Calu3 (cell line): ENCODE results near the gene COL4A2. TPM values are rescaled to one million over a fixed set of nuclear protein-coding genes. Genes with fewer than 3 reads are reported as not detected.

Experiments used
- Bru-seq: library from RNA; stranded (reverse); fragments of 400-500 nt; gene quantifications from one replicate; lab custom pipeline; 2021; lab: Mats Ljungman, UMichigan
- BruChase-seq, 2 experiments: library from RNA; stranded (reverse); fragments of 400-500 nt; gene quantifications; one replicate each; lab custom pipeline; 2021; lab: Mats Ljungman, UMichigan
- BruUV-seq: library from RNA; stranded (reverse); fragments of 400-500 nt; replicated peaks from 2 replicates; lab custom pipeline; 2021; lab: Mats Ljungman, UMichigan
- CTCF ChIA-PET: fragments of 300-600 bp; sonication (Branson Sonifier 250); formaldehyde crosslinking; loops from one replicate; lab custom pipeline; 2022; ENCODE audit warnings: antibody characterized with exemption; lab: Charles Lee
- DNase-seq: peaks from one replicate; pipeline ENCODE4 v3.0.0; 2022
- H3K27ac Mint-ChIP-seq: one replicate; pipeline ENCODE4 v1.8.0; 2022; ENCODE audit warnings: mixed read lengths; ENCODE audit not compliant: unreplicated experiment
- H3K27me3 Mint-ChIP-seq: one replicate; pipeline ENCODE4 v1.8.0; 2022; ENCODE audit warnings: mixed read lengths; ENCODE audit not compliant: unreplicated experiment
- H3K36me3 Mint-ChIP-seq: one replicate; pipeline ENCODE4 v1.8.0; 2022; ENCODE audit warnings: mild to moderate bottlenecking, moderate library complexity, mixed read lengths; ENCODE audit not compliant: insufficient read depth, unreplicated experiment
- H3K4me1 Mint-ChIP-seq: one replicate; pipeline ENCODE4 v1.8.0; 2022; ENCODE audit warnings: mild to moderate bottlenecking, low read depth, mixed read lengths; ENCODE audit not compliant: unreplicated experiment
- H3K4me3 Mint-ChIP-seq: one replicate; pipeline ENCODE4 v1.8.0; 2022; ENCODE audit warnings: mild to moderate bottlenecking, low read depth, moderate library complexity, mixed read lengths; ENCODE audit not compliant: unreplicated experiment
- H3K9me3 Mint-ChIP-seq: one replicate; pipeline ENCODE4 v1.8.0; 2022; ENCODE audit warnings: low read depth, mixed read lengths; ENCODE audit not compliant: unreplicated experiment
- intact Hi-C: fragments of 100-400 bp; cut with micrococcal nuclease; formaldehyde crosslinking; loops from one replicate; pipeline ENCODE4 v1.10.0; 2022; ENCODE audit not compliant: unreplicated experiment
- long read RNA-seq: library from polyadenylated mRNA; stranded (forward); transcript quantifications from one replicate; pipeline ENCODE4 v2.0.0, GENCODE V29; 2022
- total RNA-seq: library from RNA; stranded (reverse); gene quantifications from 2 replicates; pipeline ENCODE4 v1.2.3, GENCODE V29; 2022
- TF ChIP-seq, protein P1 (sequence below): fragments of 200-600 bp; IDR thresholded peaks from one replicate; pipeline ENCODE4 v1.8.0; 2022; ENCODE audit warnings: antibody characterized with exemption; ENCODE audit not compliant: unreplicated experiment

The COL4A2 gene
- total RNA-seq = 0.42 and 1.0 TPM in 2 replicates
- Bru-seq, nascent RNA = percentile 8 among the genes with signal in this experiment
- BruChase-seq, experiment 1, labeled RNA remaining after a 6-hour chase = percentile 5 among the genes with signal in this experiment
- percentile 3 among the genes with signal in this experiment for BruChase-seq, experiment 2, labeled RNA remaining after a 2-hour chase
- long read RNA-seq, partial matches to known transcripts = 2 of 3 reads
- long read RNA-seq, other reads (novel, unspliced or antisense) = 1 of 3 reads

DNA sequence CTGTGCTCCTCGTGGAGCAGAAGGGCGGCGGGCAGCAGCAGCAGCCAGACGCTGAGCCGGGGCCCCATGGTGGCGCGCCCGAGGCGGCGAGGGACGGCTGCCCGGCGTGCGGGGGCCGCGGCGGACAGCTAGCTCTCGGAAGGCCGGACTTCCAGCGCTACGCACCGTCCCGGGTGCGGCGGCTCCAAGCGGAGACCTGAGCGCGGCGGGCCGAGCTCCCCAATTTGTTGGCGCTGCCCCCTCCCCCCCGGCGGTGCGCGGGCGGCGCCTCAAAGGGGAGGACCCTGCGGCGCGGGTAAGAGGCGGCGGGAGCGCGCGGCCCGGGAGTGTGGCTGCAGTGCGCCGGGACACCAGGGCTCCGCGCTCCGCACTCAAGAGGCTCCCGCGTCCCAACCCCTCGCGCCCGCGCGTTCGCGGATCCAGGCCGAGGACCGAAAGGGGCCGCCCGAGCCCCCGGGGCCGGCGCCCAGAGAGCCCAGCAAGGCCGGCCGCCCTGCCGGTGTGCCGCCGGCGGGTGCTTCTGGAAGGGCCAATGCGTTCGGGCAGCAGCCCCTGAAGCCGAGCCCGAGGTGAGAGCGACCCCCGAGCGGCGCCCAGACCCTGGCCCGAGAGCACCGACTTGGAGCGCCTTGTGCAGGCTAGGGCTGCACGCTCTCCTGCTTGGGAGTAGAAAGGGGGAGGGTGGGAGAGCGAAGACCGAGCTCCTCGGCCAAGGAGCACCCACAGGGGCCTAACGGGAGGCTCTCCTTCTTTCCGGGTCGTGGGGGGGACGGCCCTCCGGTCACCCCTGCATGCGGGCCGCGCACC lies at the start of gene COL4A2, which contains the start of gene COL4A1:
Gene COL4A2, plus strand, starts transcription at position 325 of the 807 bp plus-strand sequence. CDS start 620 bp downstream, outside the sequence.
Gene COL4A1, minus strand, starts transcription at position 198 of the 807 bp plus-strand sequence. Its CDS starts 130 bp downstream, at position 68.
- H3K4me3 Mint-ChIP-seq = no peak within 1 kb of the TSS
- H3K9me3 Mint-ChIP-seq = peaks cover 2% of the 10 kb centered on the region
- TF ChIP-seq, protein P1, sequence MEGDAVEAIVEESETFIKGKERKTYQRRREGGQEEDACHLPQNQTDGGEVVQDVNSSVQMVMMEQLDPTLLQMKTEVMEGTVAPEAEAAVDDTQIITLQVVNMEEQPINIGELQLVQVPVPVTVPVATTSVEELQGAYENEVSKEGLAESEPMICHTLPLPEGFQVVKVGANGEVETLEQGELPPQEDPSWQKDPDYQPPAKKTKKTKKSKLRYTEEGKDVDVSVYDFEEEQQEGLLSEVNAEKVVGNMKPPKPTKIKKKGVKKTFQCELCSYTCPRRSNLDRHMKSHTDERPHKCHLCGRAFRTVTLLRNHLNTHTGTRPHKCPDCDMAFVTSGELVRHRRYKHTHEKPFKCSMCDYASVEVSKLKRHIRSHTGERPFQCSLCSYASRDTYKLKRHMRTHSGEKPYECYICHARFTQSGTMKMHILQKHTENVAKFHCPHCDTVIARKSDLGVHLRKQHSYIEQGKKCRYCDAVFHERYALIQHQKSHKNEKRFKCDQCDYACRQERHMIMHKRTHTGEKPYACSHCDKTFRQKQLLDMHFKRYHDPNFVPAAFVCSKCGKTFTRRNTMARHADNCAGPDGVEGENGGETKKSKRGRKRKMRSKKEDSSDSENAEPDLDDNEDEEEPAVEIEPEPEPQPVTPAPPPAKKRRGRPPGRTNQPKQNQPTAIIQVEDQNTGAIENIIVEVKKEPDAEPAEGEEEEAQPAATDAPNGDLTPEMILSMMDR = no peak
- no TSS peak for BruUV-seq
- CTCF ChIA-PET = no interaction called here
- intact Hi-C loops = no loop called here
- no peaks in the 10 kb centered on the region for H3K36me3 Mint-ChIP-seq
- H3K27me3 Mint-ChIP-seq = no peaks in the 10 kb centered on the region
- H3K27ac Mint-ChIP-seq = no peak within 1 kb of the TSS
- DNase-seq = no peak
- H3K4me1 Mint-ChIP-seq = peaks cover 2% of the 10 kb centered on the region

DNA sequence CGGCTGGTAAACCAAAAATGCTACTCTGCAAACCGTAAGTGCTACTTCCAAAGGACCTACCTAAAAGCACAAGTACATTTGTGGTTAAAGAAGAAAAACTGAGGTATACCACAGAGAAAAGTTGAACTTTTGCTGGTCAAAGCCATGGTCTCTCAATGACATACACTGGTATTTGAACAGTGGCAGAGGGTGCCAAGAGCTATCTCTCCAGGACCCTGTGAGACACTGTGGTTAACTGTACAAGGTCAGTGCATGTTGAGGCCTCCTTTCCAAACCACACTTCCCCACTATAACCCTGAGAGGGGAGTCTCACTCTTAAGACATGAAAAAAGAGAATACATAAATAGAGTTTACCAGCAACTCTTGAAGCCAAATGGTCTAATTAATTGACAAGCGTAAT lies 49.7 kb upstream of the COL4A2 start:
- TF ChIP-seq, protein P1 = no peak
- Mint-ChIP-seq H3K27ac (no peak overlapping the region), H3K4me3 (no peak overlapping the region), H3K27me3 (no peaks in the 10 kb centered on the region), H3K36me3 (no peaks in the 10 kb centered on the region), H3K9me3 (peaks cover 2% of the 10 kb centered on the region), H3K4me1 (no peaks in the 10 kb centered on the region)
- DNase-seq = no peak
- BruUV-seq = no TSS peak
- CTCF ChIA-PET = no interaction called here
- intact Hi-C loops = no loop called here

DNA sequence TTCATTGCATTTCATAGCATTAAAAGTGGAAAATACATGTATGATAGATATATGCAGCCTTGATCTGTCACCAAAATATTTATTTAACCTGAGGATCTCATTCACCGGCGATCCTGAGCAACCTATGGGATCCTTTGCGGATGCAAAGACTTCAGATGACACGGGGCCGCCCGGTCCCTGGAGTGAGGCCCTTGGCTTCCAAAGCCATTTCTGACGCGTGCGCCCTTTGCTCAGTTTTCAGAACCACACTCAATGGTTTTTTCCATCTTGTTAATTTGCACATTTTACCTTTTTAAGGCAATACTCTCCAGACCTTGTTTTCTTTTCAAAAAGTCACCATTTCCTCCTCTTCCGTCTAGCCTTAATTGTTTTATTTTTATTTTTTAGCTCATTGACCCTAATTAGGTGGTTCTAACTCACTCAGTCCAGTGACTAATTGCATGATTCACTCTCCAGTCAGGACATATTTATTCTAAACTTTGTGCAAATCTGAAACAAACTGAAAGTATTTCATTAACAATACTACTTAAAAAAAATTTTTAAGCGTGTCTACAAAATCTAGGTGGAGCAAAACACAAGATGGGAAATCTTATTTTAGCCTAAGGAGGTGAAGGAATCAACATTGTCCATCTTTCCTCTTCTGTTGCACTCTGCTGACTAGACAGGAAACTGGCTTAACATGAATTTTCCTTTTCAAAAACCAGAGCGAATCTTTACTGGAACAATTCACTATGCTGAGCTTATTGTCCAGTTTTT lies 48.0 kb upstream of the COL4A2 start:
- Mint-ChIP-seq H3K36me3 (no peaks in the 10 kb centered on the region), H3K4me1 (no peaks in the 10 kb centered on the region), H3K27ac (no peak overlapping the region), H3K4me3 (no peak overlapping the region), H3K27me3 (no peaks in the 10 kb centered on the region), H3K9me3 (peaks cover 2% of the 10 kb centered on the region)
- TF ChIP-seq, protein P1 = no peak
- intact Hi-C loops = no loop called here
- no TSS peak for BruUV-seq
- no peak for DNase-seq
- CTCF ChIA-PET = no interaction called here

DNA sequence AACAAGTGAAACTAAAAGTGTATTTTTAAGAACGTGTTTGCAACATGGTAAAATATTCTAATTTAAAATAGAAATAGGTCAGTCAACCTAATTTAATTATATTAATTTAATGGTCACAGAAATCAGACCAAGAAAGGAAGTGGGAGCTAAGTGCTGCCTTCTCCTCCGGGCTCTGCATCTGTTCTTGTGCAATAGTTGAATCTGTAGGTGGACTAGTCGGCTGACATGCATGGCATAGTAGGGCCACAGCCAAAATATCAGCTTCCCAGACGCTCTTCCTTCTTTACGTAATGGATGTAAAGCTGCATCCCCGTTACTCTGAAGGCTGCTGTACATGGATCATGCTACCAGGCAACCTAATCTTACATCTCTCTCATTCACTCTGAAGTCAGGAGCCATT lies 47.4 kb upstream of the COL4A2 start:
- intact Hi-C loops = no loop called here
- Mint-ChIP-seq H3K27me3 (no peaks in the 10 kb centered on the region), H3K4me1 (peaks cover 4% of the 10 kb centered on the region), H3K9me3 (peaks cover 2% of the 10 kb centered on the region), H3K36me3 (no peaks in the 10 kb centered on the region), H3K4me3 (no peak overlapping the region), H3K27ac (no peak overlapping the region)
- TF ChIP-seq, protein P1 = no peak
- BruUV-seq = no TSS peak
- CTCF ChIA-PET = no interaction called here
- no peak for DNase-seq
